GM18502 (cell line): ENCODE data around the gene ADGRF5.

Source experiments
- ATAC-seq: cut with Tn5 transposase; IDR thresholded peaks from one replicate; pipeline ENCODE4 v1.9.1; 2021; ENCODE audit warnings: mild to moderate bottlenecking; ENCODE audit not compliant: unreplicated experiment, poor library complexity

The ADGRF5 gene

DNA sequence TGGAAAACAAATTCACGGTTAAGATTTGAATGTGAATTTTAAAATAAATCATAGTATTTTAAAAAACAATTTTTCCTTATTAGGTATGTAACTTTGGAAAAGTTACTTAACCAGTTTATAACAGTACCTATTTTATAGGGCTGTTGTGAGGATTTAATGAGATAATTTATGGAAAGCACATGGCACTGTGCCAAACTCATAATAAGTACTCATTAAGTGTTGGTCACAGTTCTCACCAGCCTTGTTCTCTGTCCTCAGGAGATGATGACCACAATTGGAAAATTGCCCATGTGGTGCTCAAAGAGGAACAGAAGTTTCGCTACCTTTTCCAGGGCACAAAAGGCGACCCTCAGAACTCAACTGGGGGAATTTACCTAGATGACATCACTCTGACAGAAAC, 88.9 kb downstream of the ADGRF5 start:
- ATAC-seq: no peak

DNA sequence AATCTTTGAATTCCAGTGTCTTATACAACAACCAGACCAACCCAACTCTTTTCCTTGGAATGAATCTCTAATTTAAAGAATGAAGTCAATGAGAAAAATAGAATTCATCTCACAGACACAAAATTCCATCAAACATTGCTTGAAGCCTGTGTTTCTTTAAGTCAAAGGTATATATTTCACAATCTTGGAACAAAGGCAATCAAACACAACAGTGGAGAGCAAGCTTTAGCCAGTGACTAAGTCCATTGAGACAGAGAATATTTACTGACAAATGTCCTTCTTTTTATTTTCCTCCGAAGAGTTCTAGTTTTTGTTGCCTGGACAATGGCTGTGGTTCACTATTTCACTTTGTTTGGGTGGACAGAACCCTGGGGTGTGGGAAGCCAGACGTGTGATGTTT, 92.8 kb downstream of the ADGRF5 start:
- no peak for ATAC-seq

DNA sequence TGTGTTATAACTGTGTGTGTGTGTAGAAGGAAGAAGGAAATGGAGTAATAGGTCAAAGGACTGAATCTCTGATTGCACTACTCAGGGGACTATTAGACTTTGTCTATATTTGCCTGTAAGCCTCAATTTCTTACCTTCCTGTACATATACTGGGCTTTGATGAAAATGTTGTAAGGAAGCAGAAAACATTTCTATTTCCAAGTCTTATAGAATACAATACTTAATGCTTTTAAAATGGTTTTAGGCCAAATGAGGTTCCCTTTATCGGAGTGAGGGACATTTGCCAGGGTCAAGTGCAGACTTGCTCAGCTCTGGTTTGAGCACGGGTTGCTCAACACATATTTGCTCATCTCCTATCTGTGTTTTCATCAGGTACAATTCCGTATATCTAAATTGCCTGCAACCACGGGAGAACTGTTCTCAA, 100.3 kb downstream of the ADGRF5 start:
- no peak for ATAC-seq

DNA sequence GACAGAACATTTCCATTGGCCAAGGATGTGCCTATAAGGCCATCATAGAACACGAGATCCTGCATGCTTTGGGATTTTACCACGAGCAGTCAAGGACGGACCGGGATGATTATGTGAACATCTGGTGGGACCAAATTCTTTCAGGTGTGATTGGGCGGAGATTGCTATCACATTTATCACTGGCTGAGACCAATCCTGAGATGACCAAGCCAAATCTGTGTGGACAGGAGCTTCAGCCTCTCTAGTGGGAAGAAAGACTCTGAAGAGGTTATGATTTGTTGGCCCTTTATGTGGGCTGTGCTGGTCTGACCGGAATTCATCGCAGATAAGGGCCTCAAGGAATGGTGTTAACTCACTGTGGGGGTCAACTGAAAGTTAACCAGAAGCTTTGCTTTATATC, 102.2 kb downstream of the ADGRF5 start:
- ATAC-seq: no peak

DNA sequence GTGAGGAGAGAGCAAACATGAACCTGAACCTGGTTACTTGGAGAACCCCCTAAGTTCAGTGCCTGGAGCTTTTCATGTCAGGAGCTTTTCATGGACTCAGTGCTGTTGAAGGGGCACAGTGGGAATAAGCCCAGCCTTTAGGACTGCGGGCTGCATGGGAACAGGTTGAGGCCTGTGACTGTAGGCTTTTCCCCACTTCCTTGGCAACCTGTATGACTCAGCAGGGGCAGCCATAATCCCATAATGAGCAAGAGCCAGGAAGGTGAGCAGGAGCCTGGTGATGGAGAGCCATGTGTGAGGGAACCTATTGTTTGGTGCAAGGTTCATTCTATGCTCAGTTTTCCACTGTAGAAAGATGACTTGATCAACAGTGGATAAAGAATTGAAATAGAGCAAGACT, 105.1 kb downstream of the ADGRF5 start:
- ATAC-seq: no peak

DNA sequence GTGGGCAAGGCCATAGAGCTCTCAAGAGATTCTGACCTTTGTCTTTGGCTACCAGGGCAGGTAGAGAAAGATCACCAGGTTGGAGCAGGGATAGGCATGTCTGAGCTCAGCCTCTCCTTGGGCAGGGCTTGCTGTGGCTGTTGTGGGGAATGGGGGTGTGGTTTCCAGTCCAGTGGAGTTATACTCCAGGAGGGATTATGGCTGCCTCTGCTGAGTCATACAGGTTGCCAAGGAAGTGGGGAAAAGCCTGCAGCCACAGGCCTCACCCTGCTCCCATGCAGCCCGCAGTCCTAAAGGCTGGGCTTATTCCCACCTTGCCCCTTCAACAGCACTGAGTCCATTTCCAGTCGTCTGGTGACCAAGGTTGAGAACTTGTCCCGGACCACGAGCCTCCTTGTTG, 106.6 kb downstream of the ADGRF5 start:
- no peak for ATAC-seq

DNA sequence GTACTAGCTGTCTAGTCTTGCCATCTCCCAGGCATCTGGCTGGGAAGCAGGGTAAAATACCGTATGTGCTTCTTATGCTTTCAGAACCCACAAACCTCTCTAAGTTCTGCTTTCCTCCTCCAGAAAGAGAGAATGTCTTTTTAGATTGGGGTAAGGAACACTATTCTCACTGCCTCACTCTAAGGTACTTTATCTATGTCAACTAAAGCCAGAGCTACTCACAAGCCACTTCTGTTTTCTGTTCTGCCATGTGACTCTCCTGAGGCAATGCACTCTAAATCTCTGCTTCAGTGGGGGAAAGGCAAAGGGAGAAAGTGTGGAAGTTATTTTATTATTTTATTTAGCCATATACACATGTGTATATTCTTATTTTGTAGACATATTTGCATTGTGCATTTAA, 112.9 kb downstream of the ADGRF5 start:
- ATAC-seq: no peak
